Nucleus accumbens (tissue), 56 donors: ENCODE data around the gene ZNF575.
"Not testable (repeated sequence)": the region's sequence is repeated elsewhere in the genome, so short reads cannot be mapped to it uniquely, and the experiment has no call there.

Experiments
- DNase-seq, 56 donors: peaks; one replicate each; lab custom pipeline; 2025; lab: John Stamatoyannopoulos, UW

ZNF575 gene

GRCh38 chr19:43507880-43508279 is 25.1 kb upstream of the ZNF575 start:
- no peak for DNase-seq

- no peak for DNase-seq
These were observed 22.3 kb upstream of the ZNF575 start for GRCh38 chr19:43510713-43511112.

GRCh38 chr19:43511324-43511723 is 21.7 kb upstream of the ZNF575 start:
- no peak for DNase-seq

GRCh38 chr19:43512399-43512798 is 20.6 kb upstream of the ZNF575 start:
- DNase-seq, result not testable (repeated sequence)

GRCh38 chr19:43518051-43518450 is 14.9 kb upstream of the ZNF575 start:
- no peak for DNase-seq

GRCh38 chr19:43519436-43520088 is 13.4 kb upstream of the ZNF575 start:
- DNase-seq, result peak in 52 of 56 donors; percentile 15 to 89 (median 59)

GRCh38 chr19:43522929-43523328 is 10.1 kb upstream of the ZNF575 start:
- no peak for DNase-seq

GRCh38 chr19:43523696-43524095 is 9.3 kb upstream of the ZNF575 start:
- not testable (repeated sequence) for DNase-seq

- DNase-seq, result peak in 28 of 56 donors; percentile 3 to 35 (median 16)
These were observed 7.8 kb upstream of the ZNF575 start for GRCh38 chr19:43524922-43525835.

- DNase-seq, result peak in 14 of 56 donors; percentile 6 to 29 (median 20)
These were observed 6.9 kb upstream of the ZNF575 start for GRCh38 chr19:43525836-43526771.

GRCh38 chr19:43526884-43527859 is 5.8 kb upstream of the ZNF575 start, which contains the start of gene ETHE1:
ETHE1 (minus strand) TSS chr19:43527201; CDS start chr19:43527177, 24 bp downstream.
- peak in 53 of 56 donors; percentile 9 to 87 (median 63) for DNase-seq

GRCh38 chr19:43527860-43528622 is 4.9 kb upstream of the ZNF575 start:
- peak in 5 of 56 donors; percentile 3 to 14 (median 12) for DNase-seq

GRCh38 chr19:43532571-43532961 is 422 bp upstream of the ZNF575 start:
- peak in 25 of 56 donors; percentile 43 to 86 (median 73) for DNase-seq

- peak; percentile 44 to 96 (median 88) for DNase-seq
These were observed 737 bp downstream of the ZNF575 start for GRCh38 chr19:43533546-43534304.

GRCh38 chr19:43534305-43534815 is 1.4 kb downstream of the ZNF575 start:
- DNase-seq, result peak in 1 of 56 donors; percentile 13

GRCh38 chr19:43534816-43535761 is 2.1 kb downstream of the ZNF575 start:
- DNase-seq, result peak in 47 of 56 donors; percentile 5 to 69 (median 38)
